Astrocyte of the spinal cord (primary cell): ENCODE results near the gene IGFBP1.

ENCODE experiments used
- DNase-seq: peaks from one replicate; pipeline ENCODE4 v3.0.0; 2011; ENCODE audit warnings: low read depth, low spot score
- H3K4me3 ChIP-seq: 2 replicates; pipeline ENCODE4 v1.5.1; 2011; ENCODE audit warnings: low read depth, mild to moderate bottlenecking, low read length, moderate library complexity
- CTCF ChIP-seq: IDR thresholded peaks from 2 replicates; pipeline ENCODE4 v1.5.1; 2012; ENCODE audit warnings: low read depth, mild to moderate bottlenecking, low read length, inconsistent platforms
- in situ Hi-C: cut with HindIII; loops from 2 replicates; pipeline ENCODE4 v1.10.0; 2017; ENCODE audit warnings: low sequenced_read_pairs

IGFBP1 gene

GRCh38 chr7:45865594-45866410, 22.5 kb upstream of the IGFBP1 start:
- TF ChIP-seq CTCF = no peak
- H3K4me3 ChIP-seq = no peak overlapping the region
- no peak for DNase-seq
- in situ Hi-C loops = no loop called here

GRCh38 chr7:45867471-45867870, 20.8 kb upstream of the IGFBP1 start:
- TF ChIP-seq CTCF = no peak
- in situ Hi-C loops = no loop called here
- no peak for DNase-seq
- H3K4me3 ChIP-seq = no peak overlapping the region

- no peak for TF ChIP-seq CTCF
- in situ Hi-C loops = no loop called here
- H3K4me3 ChIP-seq = no peak overlapping the region
- DNase-seq = peak; percentile 22
Measured at GRCh38 chr7:45869426-45869825, 18.9 kb upstream of the IGFBP1 start.

- DNase-seq = no peak
- TF ChIP-seq CTCF = peak; percentile 64
- in situ Hi-C loops = no loop called here
- H3K4me3 ChIP-seq = no peak overlapping the region
Measured at GRCh38 chr7:45872116-45873034, 15.9 kb upstream of the IGFBP1 start.

- no peak for DNase-seq
- H3K4me3 ChIP-seq = no peak within 1 kb of the TSS
- in situ Hi-C loops = no loop called here
- TF ChIP-seq CTCF = no peak
Measured at GRCh38 chr7:45873035-45873354, 15.3 kb upstream of the IGFBP1 start, which contains the start of gene CCDC201. CCDC201 (minus strand) TSS chr7:45873082; CDS start chr7:45873007, 75 bp downstream.

- in situ Hi-C loops = no loop called here
- TF ChIP-seq CTCF = no peak
- no peak for DNase-seq
- no peak overlapping the region for H3K4me3 ChIP-seq
Measured at GRCh38 chr7:45873355-45873754, 14.9 kb upstream of the IGFBP1 start.
